NCI-H128 (cell line): Measurements from ENCODE around the gene YTHDF1.
"Not testable (repeated sequence)": the region's sequence is repeated elsewhere in the genome, so short reads cannot be mapped to it uniquely, and the experiment has no call there.

Experiments used
- DNase-seq: peaks from one replicate; lab custom pipeline; 2025; ENCODE audit not compliant: unreplicated experiment; lab: John Stamatoyannopoulos, UW

Gene YTHDF1

DNA sequence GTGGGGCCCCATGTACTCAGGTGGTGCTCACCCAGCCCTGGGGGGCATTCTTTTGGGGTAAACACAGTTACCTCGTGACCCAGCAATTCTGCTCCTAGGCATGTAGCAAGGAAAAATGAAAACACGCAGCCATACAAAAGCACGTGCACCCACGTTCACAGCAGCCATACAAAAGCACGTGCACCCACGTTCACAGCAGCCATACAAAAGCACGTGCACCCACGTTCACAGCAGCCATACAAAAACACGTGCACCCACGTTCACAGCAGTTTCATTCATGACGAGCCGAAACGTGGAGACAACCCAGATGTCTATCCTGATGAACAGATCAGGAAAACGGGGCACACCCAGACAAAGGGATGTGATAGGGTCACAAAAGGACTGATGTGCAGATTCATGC lies 57.1 kb downstream of the YTHDF1 start:
- no peak for DNase-seq

DNA sequence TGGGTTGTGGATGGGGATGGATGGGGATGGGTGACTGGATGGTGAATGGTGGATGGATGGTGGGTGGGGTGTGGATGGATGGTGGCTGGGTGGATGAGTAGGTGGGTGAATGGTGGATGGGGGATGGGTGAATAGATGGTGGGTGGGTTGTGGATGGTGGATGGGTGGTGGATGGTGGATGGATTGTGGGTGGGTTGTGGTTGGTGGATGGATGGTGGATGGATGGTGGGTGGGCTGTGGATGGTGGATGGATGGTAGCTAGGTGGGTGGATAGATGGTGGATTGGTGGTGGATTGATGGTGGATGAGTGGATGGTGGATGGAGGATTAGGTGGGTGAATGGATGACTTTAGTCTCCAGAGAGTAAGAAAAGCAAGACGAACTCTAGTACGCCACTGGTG lies 57.6 kb downstream of the YTHDF1 start:
- no peak for DNase-seq

DNA sequence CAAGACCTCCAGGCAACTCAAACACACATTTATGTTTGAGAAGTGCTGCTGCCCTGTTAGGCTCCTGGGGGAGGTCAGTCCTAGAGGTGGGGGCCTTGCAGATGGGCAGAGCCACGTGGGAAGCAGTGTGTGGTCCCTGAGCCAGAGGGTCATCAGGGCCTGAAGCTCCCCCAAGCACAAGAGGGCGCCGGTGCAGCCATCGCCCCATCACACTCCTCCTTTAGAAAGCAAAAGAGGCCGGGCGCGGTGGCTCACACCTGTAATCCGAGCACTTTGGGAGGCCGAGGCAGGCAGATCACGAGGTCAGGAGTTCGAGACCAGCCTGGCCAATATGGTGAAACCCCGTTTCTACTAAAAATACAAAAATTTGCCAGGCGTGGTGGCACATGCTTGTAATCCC lies 58.5 kb downstream of the YTHDF1 start:
- not testable (repeated sequence) for DNase-seq

GRCh38 chr20:63156221-63156671 lies 59.7 kb downstream of the YTHDF1 start:
- DNase-seq, result no peak

GRCh38 chr20:63155266-63156165 lies 60.4 kb downstream of the YTHDF1 start:
- no peak for DNase-seq

GRCh38 chr20:63154395-63154794 lies 61.5 kb downstream of the YTHDF1 start:
- DNase-seq, result no peak

GRCh38 chr20:63153254-63154221 lies 62.4 kb downstream of the YTHDF1 start:
- no peak for DNase-seq

- no peak for DNase-seq
Observed at GRCh38 chr20:63152322-63153253, 63.3 kb downstream of the YTHDF1 start.

DNA sequence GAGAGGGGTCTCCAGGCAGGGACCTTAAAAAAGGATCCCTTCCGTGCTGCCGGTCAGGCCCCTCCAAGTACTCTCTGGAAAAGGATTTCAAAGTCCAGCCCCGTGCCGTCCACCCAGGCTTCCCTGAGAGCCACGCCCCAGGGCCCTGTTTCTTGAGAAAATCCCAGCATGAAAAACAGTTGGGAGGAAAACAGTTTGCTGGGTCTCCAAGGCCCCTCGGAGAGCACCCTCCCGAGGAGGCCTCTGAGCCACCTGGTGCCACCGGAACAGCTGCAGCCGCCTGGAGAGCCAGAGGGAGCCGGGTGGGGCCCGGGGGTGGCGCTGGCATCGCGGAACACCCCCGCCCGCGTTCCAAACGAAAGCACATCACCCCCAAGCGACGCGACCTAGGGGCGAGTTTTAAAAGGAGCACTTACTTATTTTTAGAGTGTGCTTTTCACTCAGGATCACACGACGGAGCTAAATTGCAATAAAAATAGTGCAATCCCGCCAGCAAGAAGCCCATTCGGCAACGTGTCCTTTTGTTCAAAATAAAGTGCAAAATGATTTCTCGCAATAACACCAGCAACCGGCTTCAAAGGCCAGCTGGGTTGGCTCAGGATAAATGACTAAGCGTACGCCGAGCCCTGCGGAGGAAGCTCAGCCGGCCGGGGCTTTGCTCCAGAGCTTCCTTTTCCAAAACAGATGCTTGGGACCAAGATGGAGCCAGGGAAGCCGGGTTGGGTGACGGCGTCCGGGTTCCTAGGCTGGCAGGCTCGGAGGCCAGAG lies 64.2 kb downstream of the YTHDF1 start:
- DNase-seq, result no peak

DNA sequence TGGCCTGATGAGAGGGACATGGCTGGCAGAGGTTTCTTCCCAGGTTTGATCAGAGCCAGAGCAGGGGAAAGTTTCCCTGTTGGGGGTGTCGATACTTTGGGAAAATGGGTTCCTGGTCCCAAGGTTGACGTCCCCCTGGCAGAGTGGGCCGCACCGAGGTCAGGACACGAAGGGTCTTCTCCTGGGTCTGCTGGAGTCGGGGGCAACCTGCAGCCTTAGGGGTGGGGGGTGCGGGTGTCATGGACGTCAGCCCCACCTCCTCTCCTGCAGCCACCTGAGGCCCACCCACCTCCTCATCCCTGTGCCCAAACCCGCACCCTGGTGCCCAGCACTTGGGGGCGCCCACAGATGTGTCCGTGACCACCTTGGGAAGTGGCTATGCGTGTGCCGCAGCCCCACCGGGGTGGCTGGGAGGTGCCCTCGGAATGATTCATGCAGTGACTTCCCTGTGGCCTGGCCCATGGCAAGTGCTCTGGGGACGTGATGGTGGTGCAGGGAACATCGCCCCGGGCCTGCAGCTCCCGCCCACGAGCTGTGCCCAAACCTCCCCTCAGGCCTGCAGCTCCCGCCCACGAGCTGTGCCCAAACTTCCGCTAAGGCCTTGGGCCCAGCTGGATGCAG lies 64.9 kb downstream of the YTHDF1 start:
- DNase-seq, result no peak

DNA sequence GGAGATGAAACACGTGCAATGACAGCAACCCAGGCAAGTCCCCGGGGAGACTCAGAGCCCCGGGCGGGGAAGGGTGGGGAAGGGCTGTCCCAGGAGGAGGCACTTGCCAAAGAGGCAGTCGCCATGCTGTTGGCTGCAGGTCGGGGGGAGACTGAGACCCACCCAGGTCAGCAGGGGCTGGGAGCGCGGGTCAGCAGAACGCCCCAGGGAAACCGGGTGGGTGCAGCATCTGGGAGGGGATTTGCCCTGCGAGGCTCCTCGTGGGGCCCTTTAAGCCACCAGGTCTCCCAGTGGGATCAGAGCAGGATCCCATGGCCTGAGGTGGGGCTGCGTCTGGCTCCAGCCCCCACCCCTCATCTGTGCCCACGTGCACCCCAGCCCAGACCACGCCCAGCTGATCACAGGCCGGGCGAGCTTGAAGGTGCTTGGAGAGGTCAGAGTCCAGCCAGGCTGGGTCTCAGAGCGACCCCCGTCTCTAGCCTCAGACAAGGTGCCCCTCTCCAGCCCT lies 65.5 kb downstream of the YTHDF1 start:
- no peak for DNase-seq

DNA sequence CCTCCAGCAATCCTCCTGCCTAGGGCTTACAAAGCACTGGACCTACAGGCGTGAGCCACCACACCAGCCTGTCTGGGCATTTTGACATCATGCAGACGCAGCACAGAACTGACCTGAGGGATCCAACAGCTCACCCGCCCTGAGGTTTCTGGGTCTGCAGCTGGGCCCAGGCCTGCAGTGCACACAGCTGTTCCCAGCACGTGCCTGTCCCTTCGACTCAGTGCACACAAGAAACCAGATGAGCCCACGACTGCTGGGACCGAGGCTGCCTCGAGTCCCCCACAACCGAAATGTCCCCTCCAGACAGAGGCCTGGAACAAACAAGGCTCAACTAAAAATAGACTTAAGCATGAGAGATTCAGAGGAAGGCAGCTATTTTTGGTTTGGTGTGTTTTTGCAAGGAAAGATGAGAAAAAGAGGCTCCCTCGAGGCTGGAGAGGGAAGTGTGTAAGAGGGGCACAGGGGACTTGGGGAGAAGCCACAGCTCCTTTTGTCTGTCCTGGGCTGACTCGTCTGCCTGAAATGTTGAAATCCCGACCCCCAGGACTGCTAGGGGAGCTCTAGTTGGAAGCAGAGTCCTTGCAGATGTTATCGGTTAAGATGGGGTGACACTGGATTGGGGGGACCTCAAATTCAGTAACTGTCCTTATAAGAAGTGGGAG lies 66.3 kb downstream of the YTHDF1 start:
- DNase-seq, result no peak

- DNase-seq, result no peak
Observed at GRCh38 chr20:63148696-63149095, 67.2 kb downstream of the YTHDF1 start.

GRCh38 chr20:63147532-63147931 lies 68.4 kb downstream of the YTHDF1 start:
- DNase-seq, result no peak
